GM12892 (cell line): ENCODE measurements around the gene EPHB1.
"Not testable (repeated sequence)": the region's sequence is repeated elsewhere in the genome, so short reads cannot be mapped to it uniquely, and the experiment has no call there.

Experiments
- DNase-seq: peaks from one replicate; pipeline ENCODE4 v3.0.0; 2011; ENCODE audit not compliant: insufficient read length
- FAIRE-seq: peaks from 2 replicates; lab custom pipeline; 2011; peaks lifted over from hg19 to GRCh38; lab: Jason Lieb, UNC
- POLR2A ChIP-seq: IDR thresholded peaks from 2 replicates; pipeline ENCODE4 v1.6.1; 2011; ENCODE audit warnings: low read depth, low read length, control low read depth
- POLR2AphosphoS5 ChIP-seq: IDR thresholded peaks from 2 replicates; pipeline ENCODE4 v1.6.1; 2011; ENCODE audit warnings: low read depth, low read length, control low read depth
- TAF1 ChIP-seq: IDR thresholded peaks from 2 replicates; pipeline ENCODE4 v1.6.1; 2011; ENCODE audit warnings: low read depth, mild to moderate bottlenecking, control low read depth, low read length, borderline replicate concordance

EPHB1 gene

GRCh38 chr3:135232226-135232625, 437.2 kb downstream of the EPHB1 start:
- DNase-seq (no peak), FAIRE-seq (no peak)
- TF ChIP-seq TAF1 (no peak), POLR2AphosphoS5 (no peak), POLR2A (no peak)

DNA sequence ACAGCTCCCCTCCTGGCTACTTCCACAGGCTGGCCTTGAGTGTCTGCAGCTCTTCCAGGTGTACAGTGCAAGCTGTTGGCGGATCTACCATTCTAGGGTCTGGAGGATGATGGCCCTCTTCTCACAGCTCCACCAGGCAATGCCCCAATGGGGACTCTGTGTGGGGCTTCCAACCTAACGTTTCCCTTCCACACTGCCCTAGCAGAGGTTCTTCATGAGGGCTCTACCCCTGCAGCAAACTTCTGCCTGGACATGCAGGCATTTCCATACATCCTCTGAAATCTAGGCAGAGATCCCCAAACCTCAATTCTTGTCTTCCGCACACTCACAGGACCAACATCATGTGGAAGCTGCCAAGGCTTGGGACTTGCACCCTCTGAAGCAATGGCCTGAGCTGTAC, 438.4 kb downstream of the EPHB1 start:
- not testable (repeated sequence) for FAIRE-seq, DNase-seq

DNA sequence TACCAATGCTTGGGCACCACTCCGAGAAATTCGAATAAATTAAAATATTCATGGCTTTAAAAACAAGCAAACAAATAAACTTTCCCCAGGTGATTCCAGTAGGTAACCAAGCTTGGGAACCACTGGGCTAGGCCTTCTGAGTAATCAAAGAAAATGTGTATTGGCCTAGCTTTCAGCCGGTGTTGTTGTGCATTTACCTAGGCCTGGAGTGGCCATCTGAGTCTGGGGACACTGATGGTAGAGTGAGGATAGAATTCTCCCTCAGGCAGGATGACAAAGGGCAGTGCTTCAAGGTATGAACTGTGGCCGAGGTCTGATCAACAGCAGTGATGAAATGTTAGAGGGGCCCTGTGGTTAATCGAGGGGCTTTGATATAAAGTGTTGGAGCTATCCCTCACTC, 440.5 kb downstream of the EPHB1 start:
- no peak for TF ChIP-seq POLR2AphosphoS5
- TF ChIP-seq POLR2A = no peak
- DNase-seq = no peak
- FAIRE-seq = no peak

DNA sequence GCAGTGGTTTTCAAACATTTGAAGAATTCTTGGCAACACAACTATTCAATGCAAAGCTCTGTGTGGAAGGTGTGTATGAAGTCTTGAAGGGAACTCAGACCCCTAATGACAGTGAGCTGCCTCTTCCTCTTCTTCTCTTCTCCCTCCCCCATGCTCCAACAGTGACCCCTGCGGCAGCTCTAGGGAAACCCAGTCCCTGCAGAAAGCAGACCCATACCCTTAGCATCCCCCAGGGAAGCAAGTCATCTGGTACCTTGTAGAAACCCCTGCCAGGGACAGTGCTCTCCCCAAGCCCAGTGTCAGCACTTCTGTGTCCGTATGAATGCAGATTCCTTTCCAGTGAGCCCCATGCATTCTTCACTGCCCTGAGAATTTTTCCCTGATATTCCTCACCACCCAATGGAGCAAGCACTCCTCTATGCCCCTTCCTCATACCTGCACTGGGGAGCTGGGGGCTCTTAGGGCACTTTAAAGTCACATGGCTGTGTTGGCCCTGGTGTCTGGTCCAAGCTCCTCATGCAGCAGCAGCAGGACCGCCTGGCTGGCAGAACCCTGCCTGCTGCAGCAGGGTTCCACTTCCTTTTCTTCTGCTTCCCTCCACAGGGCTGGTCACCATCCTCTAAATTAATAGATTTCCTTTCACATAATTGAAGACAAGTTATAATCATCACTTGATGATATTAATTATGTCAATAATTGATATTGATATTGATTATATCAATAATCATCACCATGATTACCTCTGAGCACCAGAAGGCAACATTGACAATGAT, 442.5 kb downstream of the EPHB1 start:
- FAIRE-seq = no peak
- DNase-seq = no peak
- TF ChIP-seq POLR2AphosphoS5 = no peak
- no peak for TF ChIP-seq POLR2A
- no peak for TF ChIP-seq TAF1

DNA sequence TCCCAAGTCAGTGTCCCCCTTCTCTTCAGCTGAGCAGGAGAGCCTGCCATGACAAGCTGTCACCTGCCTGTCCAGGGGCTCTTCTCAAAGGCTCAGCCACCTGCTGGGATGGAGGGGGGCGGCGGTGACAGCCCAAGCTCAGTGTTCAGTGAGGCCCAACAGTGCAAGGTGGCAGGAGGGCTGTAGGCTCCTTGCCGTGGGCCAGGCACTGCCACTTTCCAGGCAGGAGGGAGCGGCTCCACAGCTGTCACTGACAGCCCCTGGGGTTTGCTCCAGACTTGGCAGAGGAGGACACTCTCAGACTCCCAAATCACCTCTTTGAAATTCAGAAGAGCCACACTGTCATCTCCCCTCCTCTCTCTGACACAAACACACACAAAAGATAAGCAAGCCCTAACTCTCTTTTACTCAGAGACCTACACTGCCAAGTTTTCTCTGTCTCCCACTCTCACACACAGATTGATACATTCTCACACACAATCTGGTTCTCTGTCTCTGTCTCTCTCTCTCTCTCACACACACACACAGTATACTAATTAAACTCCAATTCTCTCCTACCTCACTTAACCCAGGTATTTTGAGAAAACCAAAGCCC, 443.3 kb downstream of the EPHB1 start:
- FAIRE-seq (no peak), DNase-seq (no peak)
- TF ChIP-seq POLR2A (no peak), POLR2AphosphoS5 (no peak), TAF1 (no peak)

DNA sequence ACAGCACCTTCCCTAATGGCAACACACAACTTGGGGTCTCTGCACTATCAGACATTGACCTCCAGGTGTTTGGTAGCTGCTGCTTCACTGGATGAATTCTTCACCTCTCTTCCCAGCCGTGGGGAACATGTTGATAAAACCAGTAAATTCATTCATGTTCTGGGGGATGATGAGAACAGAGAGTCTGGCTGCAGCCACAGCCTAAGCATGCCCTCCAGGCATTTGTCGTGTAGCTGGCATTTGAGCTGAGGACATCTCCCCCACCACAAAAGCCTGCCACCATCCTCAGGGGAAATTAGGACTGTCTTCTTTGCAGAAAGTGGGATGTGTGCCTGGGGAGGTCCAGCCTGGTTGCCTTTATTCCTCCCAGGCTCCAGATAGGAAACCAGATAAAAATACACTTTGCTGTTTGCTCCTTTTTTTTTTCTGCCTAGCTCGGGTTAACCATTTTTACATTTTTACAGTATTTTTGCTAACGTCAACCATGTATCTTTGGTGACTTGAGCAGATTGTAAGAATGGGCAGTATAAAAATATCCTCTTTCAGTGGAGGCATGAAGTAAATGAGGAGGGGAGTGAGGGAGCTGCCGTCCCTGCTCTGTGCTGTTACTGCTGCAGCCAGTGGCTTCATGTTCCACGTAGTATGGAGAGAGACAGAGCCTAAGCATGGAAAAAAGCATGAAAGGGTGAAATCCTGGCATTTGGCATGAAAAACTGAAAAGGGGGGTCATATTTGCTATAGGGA, 444.0 kb downstream of the EPHB1 start:
- no peak for FAIRE-seq
- TF ChIP-seq POLR2A (no peak), TAF1 (no peak), POLR2AphosphoS5 (no peak)

DNA sequence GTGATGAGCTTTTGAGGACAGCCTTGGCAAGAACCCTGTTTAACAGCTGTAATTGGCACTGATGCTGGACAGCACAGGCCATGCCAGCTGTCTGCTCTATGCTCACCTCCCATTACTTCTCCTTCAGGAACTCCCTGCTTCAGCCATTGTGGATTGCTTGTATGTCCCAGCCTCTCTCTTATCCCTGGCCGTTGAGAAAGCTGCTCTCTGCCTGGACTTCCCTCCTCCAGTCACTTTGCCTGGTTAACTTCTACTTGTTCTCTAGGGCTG, 444.5 kb downstream of the EPHB1 start:
- no peak for TF ChIP-seq TAF1
- no peak for TF ChIP-seq POLR2AphosphoS5
- TF ChIP-seq POLR2A = no peak
- FAIRE-seq = no peak
- no peak for DNase-seq

More for the DNA sequence above, 444.0 kb downstream of the EPHB1 start:
- no peak for DNase-seq

- DNase-seq (no peak), FAIRE-seq (no peak)
- no peak for TF ChIP-seq POLR2AphosphoS5
- TF ChIP-seq POLR2A = no peak
- TF ChIP-seq TAF1 = no peak
Observed at GRCh38 chr3:135240426-135240825, 445.4 kb downstream of the EPHB1 start.

DNA sequence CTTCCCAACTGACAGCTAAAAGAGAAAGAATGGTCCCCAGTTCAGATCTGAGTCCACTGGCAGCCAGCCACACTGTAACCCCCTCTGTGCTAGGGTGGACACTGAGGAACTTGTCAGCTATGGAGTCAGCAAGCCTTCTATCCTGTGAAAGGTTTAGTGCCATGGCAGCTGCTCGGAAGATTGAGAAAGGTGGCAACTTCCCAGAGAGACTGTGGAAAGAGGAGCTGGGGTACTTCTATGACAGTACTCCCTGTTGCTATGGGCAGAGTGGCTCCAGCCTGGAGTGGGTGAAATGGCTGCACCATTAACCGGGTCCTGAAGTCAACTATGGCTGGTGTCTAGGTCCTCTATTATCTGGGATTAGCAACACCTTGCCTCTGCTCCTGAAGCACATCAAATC, 447.2 kb downstream of the EPHB1 start:
- DNase-seq (no peak), FAIRE-seq (no peak)
- TF ChIP-seq TAF1 = no peak
- TF ChIP-seq POLR2A = no peak
- TF ChIP-seq POLR2AphosphoS5 = no peak

DNA sequence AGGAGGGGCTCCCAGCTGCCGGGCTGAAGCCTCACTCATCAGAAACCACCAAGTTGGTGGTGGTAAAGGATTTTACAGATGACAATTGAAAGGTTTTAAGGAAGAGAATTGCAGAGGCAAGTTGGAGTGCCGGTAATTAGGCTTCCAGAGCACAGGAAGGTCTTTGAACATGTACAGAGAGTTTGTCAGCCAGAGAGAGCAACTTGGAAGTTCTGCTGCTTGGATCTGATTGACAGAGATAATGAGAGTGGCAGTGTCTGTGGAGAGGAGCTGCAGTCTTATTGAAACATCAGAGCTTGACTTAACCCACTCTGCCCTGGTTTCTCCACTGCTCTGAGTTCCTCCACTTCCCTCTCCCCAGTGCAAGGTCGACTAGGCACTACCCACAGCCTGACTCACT, 448.6 kb downstream of the EPHB1 start:
- DNase-seq (no peak), FAIRE-seq (no peak)
- TF ChIP-seq POLR2A (no peak), POLR2AphosphoS5 (no peak), TAF1 (no peak)

GRCh38 chr3:135246027-135246426, 451.0 kb downstream of the EPHB1 start:
- FAIRE-seq (no peak), DNase-seq (no peak)
- no peak for TF ChIP-seq POLR2A
- no peak for TF ChIP-seq TAF1
- no peak for TF ChIP-seq POLR2AphosphoS5

DNA sequence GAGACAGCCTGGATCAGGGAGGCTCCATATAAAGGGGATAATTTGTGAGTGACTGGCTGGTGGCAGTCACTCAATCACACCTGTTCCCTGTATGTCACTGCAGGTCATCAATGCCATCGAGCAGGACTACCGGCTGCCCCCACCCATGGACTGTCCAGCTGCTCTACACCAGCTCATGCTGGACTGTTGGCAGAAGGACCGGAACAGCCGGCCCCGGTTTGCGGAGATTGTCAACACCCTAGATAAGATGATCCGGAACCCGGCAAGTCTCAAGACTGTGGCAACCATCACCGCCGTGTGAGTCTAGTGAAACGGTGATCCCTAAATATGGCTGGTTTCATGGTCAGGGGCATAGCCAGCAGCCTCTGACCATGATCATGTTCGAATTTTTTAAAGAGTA, 453.2 kb downstream of the EPHB1 start:
- FAIRE-seq (no peak), DNase-seq (no peak)
- TF ChIP-seq TAF1 (no peak), POLR2A (no peak), POLR2AphosphoS5 (no peak)

- DNase-seq (no peak), FAIRE-seq (no peak)
- TF ChIP-seq TAF1 (no peak), POLR2AphosphoS5 (no peak), POLR2A (no peak)
Observed at GRCh38 chr3:135249186-135249585, 454.1 kb downstream of the EPHB1 start.

GRCh38 chr3:135258916-135259315, 463.9 kb downstream of the EPHB1 start:
- no peak for TF ChIP-seq TAF1
- FAIRE-seq = no peak

More at GRCh38 chr3:135258916-135259315, 463.9 kb downstream of the EPHB1 start:
- DNase-seq = no peak
